A549 (cell line): ENCODE data around the gene MROH2B.

Experiments
- BHLHE40 ChIP-seq: IDR thresholded peaks from 2 replicates; pipeline ENCODE4 v1.6.1; 2012; ENCODE audit warnings: low read depth, low read length, inconsistent platforms
- CBX8 ChIP-seq: fragments of 200-600 bp; sonication (generic); IDR thresholded peaks from 2 replicates; pipeline ENCODE4 v1.6.1; 2016
- CEBPB ChIP-seq, 2 experiments: fragments of >200 bp in 1 of 2; sonication (Bioruptor Twin) in 1 of 2; formaldehyde crosslinking in 1 of 2; IDR thresholded peaks; 2 replicates each; pipeline ENCODE4 v1.6.1; 2012 to 2016
- CHD4 ChIP-seq: fragments of 200-600 bp; sonication (generic); IDR thresholded peaks from 2 replicates; pipeline ENCODE4 v1.6.1; 2016; ENCODE audit warnings: antibody characterized with exemption, mild to moderate bottlenecking, borderline replicate concordance
- CTCF ChIP-seq: fragments of >200 bp; sonication (Bioruptor Twin); formaldehyde crosslinking; IDR thresholded peaks from 3 replicates; pipeline ENCODE4 v1.5.1; 2016
- ESRRA ChIP-seq: fragments of 150-350 bp; IDR thresholded peaks from 2 replicates; pipeline ENCODE4 v1.6.1; 2014; ENCODE audit warnings: mild to moderate bottlenecking, low read length, borderline replicate concordance
- MYC ChIP-seq: IDR thresholded peaks from 2 replicates; pipeline ENCODE4 v1.6.1; 2012; ENCODE audit warnings: mild to moderate bottlenecking, inconsistent platforms, low read length, improper control_type of control experiment, borderline replicate concordance
- POLR2A ChIP-seq: IDR thresholded peaks from 2 replicates; pipeline ENCODE4 v1.6.1; 2012; ENCODE audit warnings: mild to moderate bottlenecking, low read length
- RAD21 ChIP-seq, 2 experiments: fragments of >200 bp in 1 of 2; sonication (Bioruptor Twin) in 1 of 2; formaldehyde crosslinking in 1 of 2; IDR thresholded peaks in 1 of 2; conservative IDR thresholded peaks in 1 of 2; 2 replicates in 1 of 2; 3 replicates in 1 of 2; pipeline ENCODE4 v1.6.1; 2012 to 2018; ENCODE audit warnings: inconsistent platforms in 1 of 2
- RCOR1 ChIP-seq: fragments of 150-350 bp; IDR thresholded peaks from 2 replicates; pipeline ENCODE4 v1.6.1; 2014; ENCODE audit warnings: antibody characterized with exemption, low read length, low read depth
- TP53 ChIP-seq: fragments of 250-450 bp; sonication (Bioruptor Pico); IDR thresholded peaks from 2 replicates; pipeline ENCODE4 v1.5.0; 2021; ENCODE audit warnings: mild to moderate bottlenecking, moderate library complexity
- TF ChIP-seq, protein P1 (sequence below): fragments of 450-650 bp; IDR thresholded peaks from 2 replicates; pipeline ENCODE4 v1.6.1; 2014; ENCODE audit warnings: antibody characterized with exemption
- TF ChIP-seq, protein P2 (sequence below): IDR thresholded peaks from 2 replicates; pipeline ENCODE4 v1.6.1; 2012
- TF ChIP-seq, protein P3 (sequence below): fragments of 200-600 bp; sonication (generic); IDR thresholded peaks from 2 replicates; pipeline ENCODE4 v1.6.1; 2016; ENCODE audit warnings: antibody characterized with exemption, mild to moderate bottlenecking, moderate library complexity

GRCh38 chr5:40985501-40985900, 85.6 kb downstream of the MROH2B start:
- no peak for TF ChIP-seq BHLHE40
- TF ChIP-seq, protein P1, sequence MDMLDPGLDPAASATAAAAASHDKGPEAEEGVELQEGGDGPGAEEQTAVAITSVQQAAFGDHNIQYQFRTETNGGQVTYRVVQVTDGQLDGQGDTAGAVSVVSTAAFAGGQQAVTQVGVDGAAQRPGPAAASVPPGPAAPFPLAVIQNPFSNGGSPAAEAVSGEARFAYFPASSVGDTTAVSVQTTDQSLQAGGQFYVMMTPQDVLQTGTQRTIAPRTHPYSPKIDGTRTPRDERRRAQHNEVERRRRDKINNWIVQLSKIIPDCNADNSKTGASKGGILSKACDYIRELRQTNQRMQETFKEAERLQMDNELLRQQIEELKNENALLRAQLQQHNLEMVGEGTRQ: no peak
- TF ChIP-seq CBX8: no peak
- TF ChIP-seq POLR2A: no peak
- TF ChIP-seq CTCF: no peak
- TF ChIP-seq, protein P2, sequence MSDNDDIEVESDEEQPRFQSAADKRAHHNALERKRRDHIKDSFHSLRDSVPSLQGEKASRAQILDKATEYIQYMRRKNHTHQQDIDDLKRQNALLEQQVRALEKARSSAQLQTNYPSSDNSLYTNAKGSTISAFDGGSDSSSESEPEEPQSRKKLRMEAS: no peak
- no peak for TF ChIP-seq ESRRA
- no peak for TF ChIP-seq CEBPB (IDR thresholded peaks at IDR 0.05)
- no peak for TF ChIP-seq TP53 (CRISPR knock-in tag)
- no peak for TF ChIP-seq CHD4
- TF ChIP-seq MYC: no peak
- TF ChIP-seq, protein P3, sequence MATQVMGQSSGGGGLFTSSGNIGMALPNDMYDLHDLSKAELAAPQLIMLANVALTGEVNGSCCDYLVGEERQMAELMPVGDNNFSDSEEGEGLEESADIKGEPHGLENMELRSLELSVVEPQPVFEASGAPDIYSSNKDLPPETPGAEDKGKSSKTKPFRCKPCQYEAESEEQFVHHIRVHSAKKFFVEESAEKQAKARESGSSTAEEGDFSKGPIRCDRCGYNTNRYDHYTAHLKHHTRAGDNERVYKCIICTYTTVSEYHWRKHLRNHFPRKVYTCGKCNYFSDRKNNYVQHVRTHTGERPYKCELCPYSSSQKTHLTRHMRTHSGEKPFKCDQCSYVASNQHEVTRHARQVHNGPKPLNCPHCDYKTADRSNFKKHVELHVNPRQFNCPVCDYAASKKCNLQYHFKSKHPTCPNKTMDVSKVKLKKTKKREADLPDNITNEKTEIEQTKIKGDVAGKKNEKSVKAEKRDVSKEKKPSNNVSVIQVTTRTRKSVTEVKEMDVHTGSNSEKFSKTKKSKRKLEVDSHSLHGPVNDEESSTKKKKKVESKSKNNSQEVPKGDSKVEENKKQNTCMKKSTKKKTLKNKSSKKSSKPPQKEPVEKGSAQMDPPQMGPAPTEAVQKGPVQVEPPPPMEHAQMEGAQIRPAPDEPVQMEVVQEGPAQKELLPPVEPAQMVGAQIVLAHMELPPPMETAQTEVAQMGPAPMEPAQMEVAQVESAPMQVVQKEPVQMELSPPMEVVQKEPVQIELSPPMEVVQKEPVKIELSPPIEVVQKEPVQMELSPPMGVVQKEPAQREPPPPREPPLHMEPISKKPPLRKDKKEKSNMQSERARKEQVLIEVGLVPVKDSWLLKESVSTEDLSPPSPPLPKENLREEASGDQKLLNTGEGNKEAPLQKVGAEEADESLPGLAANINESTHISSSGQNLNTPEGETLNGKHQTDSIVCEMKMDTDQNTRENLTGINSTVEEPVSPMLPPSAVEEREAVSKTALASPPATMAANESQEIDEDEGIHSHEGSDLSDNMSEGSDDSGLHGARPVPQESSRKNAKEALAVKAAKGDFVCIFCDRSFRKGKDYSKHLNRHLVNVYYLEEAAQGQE: no peak
- TF ChIP-seq RAD21 (conservative IDR thresholded peaks at IDR 0.05 in 1 of 2, IDR thresholded peaks at IDR 0.05 in 1 of 2): no peak
- TF ChIP-seq RCOR1: no peak
